ENCODE results near the gene RNF130. TPM values are rescaled to one million over a fixed set of nuclear protein-coding genes. Genes with fewer than 3 reads are reported as not detected.

RNF130 gene
- total RNA-seq, 6 experiments from 2014 or later = 66.7 to 119 (median 89.9) TPM

DNA sequence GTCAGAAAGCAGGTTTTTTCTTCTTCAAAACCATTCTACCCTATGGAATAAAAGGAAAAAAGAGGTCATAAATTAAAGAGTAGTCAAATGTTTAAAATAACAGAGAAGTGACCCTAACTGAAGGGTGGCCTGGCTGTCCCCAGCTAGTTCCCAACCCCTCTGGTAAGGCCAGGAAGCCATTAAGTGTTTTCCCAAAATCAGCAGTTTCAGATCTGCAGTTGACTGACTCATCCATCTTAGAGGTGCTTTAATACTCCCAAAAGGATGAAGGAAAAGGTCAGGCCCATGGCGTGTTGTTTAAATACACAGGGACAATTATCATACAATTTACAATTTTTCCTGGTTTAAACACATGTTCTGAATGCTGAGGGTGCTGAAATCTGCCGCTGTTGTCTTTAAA is 115.9 kb downstream of the RNF130 start:
- Histone ChIP-seq H3K9me3 (no peaks in the 10 kb centered on the region), H3K27ac (no peak overlapping the region), H3K4me3 (no peak overlapping the region), H3K36me3 (peaks cover 0 to 11% (median 0%) of the 10 kb centered on the region in 4 donors), H3K27me3 (no peaks in the 10 kb centered on the region), H3K4me1 (peaks cover 0 to 7% (median 2%) of the 10 kb centered on the region in 4 donors)
- TF ChIP-seq CTCF (IDR thresholded peaks at IDR 0.05) (no peak), POLR2A (IDR thresholded peaks at IDR 0.05) (no peak)
- DNase-seq (no peak), ATAC-seq (peak in 3 of 4 donors; percentile 23 to 42 (median 27))
- 75% methylated on average over 2 of the region's 2 CpGs for WGBS (ENCODE audit: insufficient coverage, low coverage, low lambda C conversion rate, missing lambda C conversion rate)
- intact Hi-C loops (cut with DNase I) = no loop called here

DNA sequence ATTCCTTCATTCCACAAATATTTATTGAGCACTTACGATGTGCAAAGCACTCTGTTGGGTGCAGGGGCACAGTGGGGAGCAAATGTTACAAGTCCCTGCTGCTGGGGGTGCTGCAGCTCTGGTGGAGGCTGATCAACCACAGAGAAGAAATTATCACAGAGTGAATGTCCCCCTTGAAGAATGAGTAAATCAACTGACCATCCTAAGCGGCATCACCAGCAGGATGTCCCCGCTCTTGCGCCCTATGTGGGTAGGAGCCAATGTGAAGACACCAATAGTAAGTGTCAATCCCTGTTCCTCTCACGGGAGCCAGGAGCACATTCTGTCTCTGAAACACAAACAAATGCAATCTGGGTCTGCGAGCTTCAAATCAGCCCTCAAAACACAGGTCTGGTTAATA is 116.5 kb downstream of the RNF130 start:
- DNase-seq (no peak), ATAC-seq (no peak)
- TF ChIP-seq POLR2A (IDR thresholded peaks at IDR 0.05) = no peak
- TF ChIP-seq CTCF (IDR thresholded peaks at IDR 0.05) = no peak
- intact Hi-C loops (cut with DNase I) = no loop called here
- peaks cover 0 to 3% (median 0%) of the 10 kb centered on the region in 4 donors for H3K4me1 ChIP-seq
- 84% methylated on average over 6 of the region's 6 CpGs for WGBS (ENCODE audit: insufficient coverage, low coverage, low lambda C conversion rate, missing lambda C conversion rate)
- no peak overlapping the region for H3K4me3 ChIP-seq
- peaks cover 0 to 11% (median 0%) of the 10 kb centered on the region in 4 donors for H3K36me3 ChIP-seq
- no peak overlapping the region for H3K27ac ChIP-seq
- H3K9me3 ChIP-seq = no peaks in the 10 kb centered on the region
- no peaks in the 10 kb centered on the region for H3K27me3 ChIP-seq

DNA sequence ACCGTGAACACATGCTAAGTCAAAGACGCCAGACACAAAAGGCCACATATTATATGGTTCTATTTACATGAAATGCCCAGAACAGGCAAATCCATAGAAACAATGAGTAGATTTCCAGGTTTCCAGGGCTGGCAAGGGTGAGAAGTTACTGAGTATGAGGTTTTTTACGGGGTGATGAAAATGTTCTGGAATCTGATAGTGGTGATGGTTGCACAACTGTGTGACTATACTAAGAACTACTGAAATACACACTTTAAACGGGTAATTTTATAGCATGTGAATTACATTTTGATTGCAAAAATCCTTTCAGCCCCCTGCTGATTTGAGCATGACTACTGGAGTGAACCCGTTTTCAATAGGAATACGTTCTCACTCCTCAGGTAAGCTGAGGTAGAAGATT is 117.1 kb downstream of the RNF130 start:
- ATAC-seq (no peak), DNase-seq (no peak)
- TF ChIP-seq POLR2A (IDR thresholded peaks at IDR 0.05) = no peak
- TF ChIP-seq CTCF (IDR thresholded peaks at IDR 0.05) = no peak
- Histone ChIP-seq H3K27ac (no peak overlapping the region), H3K9me3 (no peaks in the 10 kb centered on the region), H3K4me1 (peaks cover 0 to 3% (median 0%) of the 10 kb centered on the region in 4 donors), H3K4me3 (no peak overlapping the region), H3K27me3 (no peaks in the 10 kb centered on the region), H3K36me3 (peaks cover 0 to 11% (median 0%) of the 10 kb centered on the region in 4 donors)
- intact Hi-C loops (cut with DNase I) = no loop called here
- 84% methylated on average over 6 of the region's 6 CpGs for whole genome bisulfite sequencing (ENCODE audit: insufficient coverage, low coverage, low lambda C conversion rate, missing lambda C conversion rate)

DNA sequence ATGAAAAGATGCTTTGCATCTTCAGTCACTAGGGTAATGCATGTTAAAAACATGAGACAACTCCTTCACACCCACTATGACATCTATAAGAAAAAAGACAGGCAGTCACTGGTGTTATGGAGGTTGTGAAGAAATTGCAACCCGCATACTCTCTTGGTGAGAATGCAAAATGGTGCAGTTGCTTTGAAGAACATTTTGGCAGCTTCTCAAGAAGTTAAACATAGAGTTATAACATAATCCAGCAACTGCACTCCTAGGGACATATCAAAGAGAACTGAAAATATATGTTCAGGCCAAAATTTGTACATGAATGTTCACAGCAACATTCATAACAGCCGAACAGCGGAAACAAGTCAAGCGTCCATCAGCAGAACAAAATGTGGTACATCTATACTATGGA is 117.6 kb downstream of the RNF130 start:
- no peaks in the 10 kb centered on the region for H3K27me3 ChIP-seq
- H3K4me1 ChIP-seq = peaks cover 0 to 3% (median 0%) of the 10 kb centered on the region in 4 donors
- ATAC-seq (no peak), DNase-seq (no peak)
- no peak for TF ChIP-seq POLR2A (IDR thresholded peaks at IDR 0.05)
- H3K9me3 ChIP-seq = no peaks in the 10 kb centered on the region
- no peak overlapping the region for H3K27ac ChIP-seq
- WGBS (ENCODE audit: insufficient coverage, low coverage, low lambda C conversion rate, missing lambda C conversion rate) = 93% methylated on average over 4 of the region's 4 CpGs
- intact Hi-C loops (cut with DNase I) = no loop called here
- no peak overlapping the region for H3K4me3 ChIP-seq
- H3K36me3 ChIP-seq = peaks cover 0 to 11% (median 0%) of the 10 kb centered on the region in 4 donors

DNA sequence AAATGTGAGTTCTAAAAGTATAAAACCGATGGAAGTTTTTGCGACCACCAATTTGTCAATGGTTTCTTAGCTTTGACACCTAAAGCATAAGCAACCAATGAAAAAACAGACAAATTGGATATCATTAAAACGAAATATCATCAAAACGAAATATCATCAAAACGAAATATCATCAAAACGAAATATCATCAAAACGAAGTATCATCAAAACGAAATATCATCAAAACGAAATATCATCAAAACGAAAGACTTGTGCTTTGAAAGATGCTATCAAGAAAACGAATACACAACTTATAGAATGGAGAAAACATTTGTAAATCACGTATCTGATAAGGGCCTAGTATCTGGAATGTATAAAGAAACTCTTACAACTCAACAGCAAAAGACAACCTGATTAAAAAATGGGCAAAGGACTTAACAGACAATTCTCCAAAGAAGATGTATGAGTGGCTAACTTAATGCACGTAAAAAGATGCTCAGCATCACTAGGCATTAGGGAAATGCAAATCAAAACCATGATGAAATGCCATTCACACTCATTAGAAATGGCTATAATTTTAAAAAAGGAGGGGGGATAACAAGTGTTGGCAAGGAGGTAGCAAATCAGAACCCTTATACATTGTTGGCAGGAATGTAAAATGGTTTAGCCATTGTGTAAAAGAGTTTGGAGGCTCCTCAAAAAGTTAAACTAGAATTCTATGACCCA is 134.4 kb downstream of the RNF130 start:
- H3K4me3 ChIP-seq = no peak overlapping the region
- no peaks in the 10 kb centered on the region for H3K9me3 ChIP-seq
- H3K4me1 ChIP-seq = no peaks in the 10 kb centered on the region
- DNase-seq = no peak
- H3K36me3 ChIP-seq = no peaks in the 10 kb centered on the region
- WGBS (ENCODE audit: insufficient coverage, low coverage, low lambda C conversion rate, missing lambda C conversion rate) = 86% methylated on average over 13 of the region's 13 CpGs
- H3K27me3 ChIP-seq = no peaks in the 10 kb centered on the region
- no peak overlapping the region for H3K27ac ChIP-seq
- TF ChIP-seq POLR2A (IDR thresholded peaks at IDR 0.05) (no peak), CTCF (IDR thresholded peaks at IDR 0.05) (no peak)
- intact Hi-C loops (cut with DNase I) = no loop called here
- ATAC-seq = no peak
